Uterus (tissue), 4 donors: ENCODE data around the gene UCHL3. TPM values are rescaled to one million over a fixed set of nuclear protein-coding genes. Genes with fewer than 3 reads are reported as not detected.

Source experiments
- DNase-seq, 2 donors: peaks; one replicate each; pipeline ENCODE4 v3.0.0-alpha.2; 2019 to 2020
- H3K27ac ChIP-seq, 2 donors: fragments of 200-600 bp; sonication (generic); 1 replicate in 1 of 2; 2 replicates in 1 of 2; pipeline ENCODE4 v1.5.1; 2016 to 2018
- H3K27me3 ChIP-seq, 2 donors: fragments of 200-600 bp; sonication (generic); one replicate each; pipeline ENCODE4 v1.5.1; 2018 to 2019; ENCODE audit warnings: control low read depth in 1 of 2
- H3K36me3 ChIP-seq, 2 donors: fragments of 200-600 bp; sonication (generic); one replicate each; pipeline ENCODE4 v1.5.1; 2019; ENCODE audit warnings: control low read depth in 1 of 2
- H3K4me1 ChIP-seq, 2 donors: fragments of 200-600 bp; sonication (generic); one replicate each; pipeline ENCODE4 v1.5.1; 2018 to 2019; ENCODE audit warnings: control low read depth in 1 of 2
- H3K4me3 ChIP-seq, 2 donors: fragments of 200-600 bp; sonication (generic); 1 replicate in 1 of 2; 2 replicates in 1 of 2; pipeline ENCODE4 v1.5.1; 2018 to 2019; ENCODE audit warnings: mild to moderate bottlenecking in 1 of 2
- H3K9me3 ChIP-seq, 2 donors: fragments of 200-600 bp; sonication (generic); one replicate each; pipeline ENCODE4 v1.5.1; 2019; ENCODE audit warnings: control low read depth in 1 of 2
- CTCF ChIP-seq, 4 experiments: fragments of 200-600 bp in 2 of 4; fragments of 450-650 bp in 2 of 4; sonication (generic) in 2 of 4; IDR thresholded peaks; one replicate each; pipeline ENCODE4 v1.5.1; 2016 to 2019; ENCODE audit warnings: antibody characterized with exemption in 4 of 4, mild to moderate bottlenecking in 2 of 4, moderate library complexity in 1 of 4
- POLR2A ChIP-seq, 2 donors: fragments of 450-650 bp; IDR thresholded peaks; one replicate each; pipeline ENCODE4 v1.6.1; 2016; ENCODE audit warnings: antibody characterized with exemption in 2 of 2, mild to moderate bottlenecking in 1 of 2, moderate library complexity in 1 of 2
- intact Hi-C: fragments of 100-400 bp; cut with DNase I; formaldehyde crosslinking; loops from one replicate; pipeline ENCODE4 v1.15.1; 2023; ENCODE audit warnings: low total_unique reads
- total RNA-seq, 4 donors: library from RNA; depleted of rRNA in 3 of 4; stranded (reverse); fragments of >200 nt in 3 of 4; gene quantifications; one replicate each; pipeline versions ENCODE4 v1.1.0 to v1.2.4, GENCODE V29; 2014 to 2023
- donor health status: DM: yes; HTN: yes; CAD: no.

Gene UCHL3
- total RNA-seq, 4 donors from 2014 or later = 12.7 to 19.6 (median 17.7) TPM

DNA sequence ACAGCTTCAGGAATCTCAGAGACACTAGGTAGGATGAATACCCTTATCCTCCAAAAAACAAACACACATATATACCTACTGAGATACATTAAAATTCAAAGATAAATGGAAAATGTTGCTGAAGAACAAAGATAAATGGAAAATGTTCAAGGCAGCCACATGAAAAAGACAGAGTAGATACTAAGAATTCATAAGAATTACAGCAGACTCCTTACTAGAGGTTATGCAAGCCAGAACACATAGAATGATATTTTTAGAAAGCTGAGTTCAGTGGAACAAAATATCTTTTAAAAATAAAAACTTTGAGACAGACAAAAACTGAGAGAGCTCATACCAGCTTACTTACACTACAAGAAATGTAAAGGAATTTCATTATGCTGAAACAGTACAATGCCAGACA, 35.6 kb downstream of the UCHL3 start:
- no peak overlapping the region for H3K27ac ChIP-seq
- no peaks in the 10 kb centered on the region for H3K36me3 ChIP-seq
- intact Hi-C loops = no loop called here
- TF ChIP-seq CTCF (IDR thresholded peaks at IDR 0.05) (no peak), POLR2A (IDR thresholded peaks at IDR 0.05) (no peak)
- no peaks in the 10 kb centered on the region for H3K9me3 ChIP-seq
- no peaks in the 10 kb centered on the region for H3K27me3 ChIP-seq
- DNase-seq = no peak
- no peak overlapping the region for H3K4me3 ChIP-seq
- H3K4me1 ChIP-seq = no peaks in the 10 kb centered on the region

DNA sequence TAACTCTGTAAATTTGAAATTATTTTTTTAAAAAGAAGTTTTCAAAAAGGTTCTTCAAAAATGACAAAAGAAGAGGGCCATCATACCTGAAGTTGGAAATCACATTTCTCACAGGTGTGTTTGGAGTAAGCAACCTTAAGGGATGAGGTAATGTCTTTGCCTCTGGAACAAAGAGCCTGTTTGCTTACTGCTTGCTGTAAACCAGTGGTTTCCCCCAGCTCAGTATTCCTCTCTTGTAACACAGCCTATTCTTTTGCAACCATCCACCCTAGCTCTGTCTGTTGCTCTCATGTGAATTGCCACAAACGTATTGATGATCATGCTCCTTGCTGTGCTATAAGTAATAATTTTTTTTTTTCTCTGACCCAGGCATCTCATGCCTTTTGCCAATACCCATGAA, 38.1 kb downstream of the UCHL3 start:
- TF ChIP-seq POLR2A (IDR thresholded peaks at IDR 0.05) (no peak), CTCF (IDR thresholded peaks at IDR 0.05) (no peak)
- H3K4me1 ChIP-seq = no peaks in the 10 kb centered on the region
- no peak for DNase-seq
- H3K36me3 ChIP-seq = peaks cover 0 to 1% of the 10 kb centered on the region in 2 donors
- no peak overlapping the region for H3K4me3 ChIP-seq
- H3K9me3 ChIP-seq = no peaks in the 10 kb centered on the region
- no peak overlapping the region for H3K27ac ChIP-seq
- H3K27me3 ChIP-seq = no peaks in the 10 kb centered on the region
- intact Hi-C loops = no loop called here

GRCh38 chr13:75596657-75597182, 47.1 kb downstream of the UCHL3 start:
- no peaks in the 10 kb centered on the region for H3K4me1 ChIP-seq
- no peak overlapping the region for H3K4me3 ChIP-seq
- no peaks in the 10 kb centered on the region for H3K9me3 ChIP-seq
- TF ChIP-seq CTCF (IDR thresholded peaks at IDR 0.05) (no peak), POLR2A (IDR thresholded peaks at IDR 0.05) (no peak)
- H3K36me3 ChIP-seq = no peaks in the 10 kb centered on the region
- H3K27me3 ChIP-seq = no peaks in the 10 kb centered on the region
- no peak for DNase-seq
- H3K27ac ChIP-seq = no peak overlapping the region
- intact Hi-C loops = no loop called here

DNA sequence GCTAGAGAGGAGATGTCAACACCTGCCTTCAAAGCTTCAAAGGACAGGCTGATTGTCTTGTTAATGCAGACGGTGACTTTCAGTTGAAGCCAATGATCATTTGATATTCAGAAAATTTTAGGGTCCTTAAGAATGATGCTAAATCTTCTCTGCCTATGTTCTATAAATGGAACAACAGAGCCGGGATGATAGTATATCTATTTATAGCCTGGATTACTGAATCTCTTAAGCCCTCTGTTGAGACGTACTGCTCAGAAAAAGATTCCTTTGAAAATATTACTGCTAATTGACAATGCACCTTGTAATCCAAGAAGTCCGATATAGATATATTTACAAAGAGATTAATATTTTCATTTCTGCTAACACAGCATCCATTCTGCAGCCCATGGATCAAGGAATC, 50.8 kb downstream of the UCHL3 start:
- no peaks in the 10 kb centered on the region for H3K36me3 ChIP-seq
- DNase-seq = no peak
- H3K4me1 ChIP-seq = no peaks in the 10 kb centered on the region
- no peak overlapping the region for H3K27ac ChIP-seq
- H3K4me3 ChIP-seq = no peak overlapping the region
- no peak for TF ChIP-seq POLR2A (IDR thresholded peaks at IDR 0.05)
- no peak for TF ChIP-seq CTCF (IDR thresholded peaks at IDR 0.05)
- no peaks in the 10 kb centered on the region for H3K27me3 ChIP-seq
- no peaks in the 10 kb centered on the region for H3K9me3 ChIP-seq
- intact Hi-C loops = no loop called here

- H3K27ac ChIP-seq = no peak overlapping the region
- intact Hi-C loops = no loop called here
- TF ChIP-seq CTCF (IDR thresholded peaks at IDR 0.05) (no peak), POLR2A (IDR thresholded peaks at IDR 0.05) (no peak)
- no peak for DNase-seq
- H3K9me3 ChIP-seq = no peaks in the 10 kb centered on the region
- H3K27me3 ChIP-seq = no peaks in the 10 kb centered on the region
- H3K4me3 ChIP-seq = no peak overlapping the region
- no peaks in the 10 kb centered on the region for H3K4me1 ChIP-seq
- no peaks in the 10 kb centered on the region for H3K36me3 ChIP-seq
Observed at GRCh38 chr13:75603038-75603437, 53.4 kb downstream of the UCHL3 start.
